GM18858 (cell line): ENCODE measurements around the gene THAP4.
A peak's percentile ranks its signal among the peaks of the same experiment; 100 is the strongest.

Source experiments
- ATAC-seq: cut with Tn5 transposase; IDR thresholded peaks from one replicate; pipeline ENCODE4 v1.9.1; 2021; ENCODE audit not compliant: unreplicated experiment

Gene THAP4

DNA sequence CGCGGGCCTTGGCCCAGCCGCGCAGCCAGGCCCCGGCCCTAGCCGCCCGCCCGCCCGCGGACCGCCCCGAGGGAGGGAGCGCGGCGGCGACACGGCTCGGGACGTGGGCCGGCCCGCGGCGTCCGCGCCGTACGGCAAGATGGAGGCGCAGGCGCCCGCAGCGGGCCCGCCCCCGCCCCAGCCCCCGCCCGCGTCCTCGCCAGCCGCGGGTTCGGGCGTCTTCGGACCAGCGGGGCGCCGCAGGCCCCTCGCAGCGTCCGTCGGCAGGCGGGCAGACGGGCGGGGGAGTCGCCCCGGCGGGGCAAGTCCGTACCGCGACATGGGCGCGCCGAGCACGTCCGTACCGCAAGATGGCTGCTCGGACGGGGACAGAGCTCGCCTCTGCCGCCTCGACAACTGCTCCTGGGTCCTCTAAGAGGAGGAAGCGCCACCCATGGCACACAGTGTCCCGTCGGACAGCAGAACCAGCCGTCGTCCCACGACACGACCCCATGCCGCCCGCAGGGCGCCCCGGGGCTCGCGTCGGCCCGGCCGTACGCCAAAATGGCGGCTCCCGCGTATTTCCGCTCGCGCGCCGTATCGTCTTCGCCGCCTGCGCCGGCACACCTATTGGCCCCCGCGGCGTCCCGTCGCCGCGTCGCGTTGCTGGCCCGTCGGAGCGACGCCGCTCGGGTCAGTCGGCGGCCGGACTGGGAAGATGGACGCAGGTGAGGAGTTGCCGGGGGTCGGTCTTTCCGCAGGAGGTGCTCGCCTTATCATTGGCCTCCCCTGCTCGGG is at the start of gene THAP4, which contains the start of gene ATG4B:
Gene THAP4 (minus strand): TSS at position 141 of the 777 bp plus-strand sequence. CDS start 141 bp downstream, outside the sequence.
Gene ATG4B (plus strand): TSS at position 676 of the 777 bp plus-strand sequence. CDS start 22 bp downstream, at position 698.
- peak; percentile 36 for ATAC-seq

DNA sequence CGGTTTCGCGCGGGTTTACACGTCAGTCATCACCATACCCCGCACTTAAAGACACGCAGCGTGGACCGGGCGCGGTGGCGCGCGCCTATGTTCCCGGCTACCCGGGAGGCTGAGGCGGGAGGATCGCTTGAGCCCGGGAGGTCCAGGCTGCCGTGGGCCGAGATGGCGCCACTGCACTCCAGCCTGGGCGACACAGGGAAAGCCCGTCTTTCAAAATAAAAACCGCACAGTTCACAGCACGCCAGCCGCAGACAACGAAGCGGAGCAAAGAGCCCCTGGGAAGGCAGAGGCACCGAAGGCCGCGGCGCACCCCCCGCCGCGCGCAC is 49.3 kb upstream of the THAP4 start:
- ATAC-seq, result peak; percentile 10

- ATAC-seq, result no peak
These were observed 44.1 kb upstream of the THAP4 start for GRCh38 chr2:241680827-241681599.

DNA sequence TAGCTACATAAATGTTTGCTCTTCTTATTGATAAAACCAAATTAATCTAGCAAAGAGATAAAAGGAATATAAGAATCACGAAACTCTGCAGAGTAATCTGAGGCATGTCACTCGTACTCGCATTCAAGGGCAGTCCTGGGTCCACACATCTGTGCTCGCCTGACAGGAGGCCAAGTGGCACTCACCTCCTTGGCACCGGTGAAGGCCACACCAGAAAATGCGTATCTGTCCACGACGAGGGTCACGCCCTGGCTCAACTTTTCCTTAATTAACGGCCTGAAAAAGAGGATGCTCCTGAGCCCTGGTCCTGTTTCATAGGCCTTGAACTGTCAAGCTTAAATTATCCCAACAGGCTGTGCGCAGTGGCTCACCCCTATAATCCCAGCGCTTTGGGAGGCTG is 43.1 kb upstream of the THAP4 start:
- ATAC-seq, result no peak

DNA sequence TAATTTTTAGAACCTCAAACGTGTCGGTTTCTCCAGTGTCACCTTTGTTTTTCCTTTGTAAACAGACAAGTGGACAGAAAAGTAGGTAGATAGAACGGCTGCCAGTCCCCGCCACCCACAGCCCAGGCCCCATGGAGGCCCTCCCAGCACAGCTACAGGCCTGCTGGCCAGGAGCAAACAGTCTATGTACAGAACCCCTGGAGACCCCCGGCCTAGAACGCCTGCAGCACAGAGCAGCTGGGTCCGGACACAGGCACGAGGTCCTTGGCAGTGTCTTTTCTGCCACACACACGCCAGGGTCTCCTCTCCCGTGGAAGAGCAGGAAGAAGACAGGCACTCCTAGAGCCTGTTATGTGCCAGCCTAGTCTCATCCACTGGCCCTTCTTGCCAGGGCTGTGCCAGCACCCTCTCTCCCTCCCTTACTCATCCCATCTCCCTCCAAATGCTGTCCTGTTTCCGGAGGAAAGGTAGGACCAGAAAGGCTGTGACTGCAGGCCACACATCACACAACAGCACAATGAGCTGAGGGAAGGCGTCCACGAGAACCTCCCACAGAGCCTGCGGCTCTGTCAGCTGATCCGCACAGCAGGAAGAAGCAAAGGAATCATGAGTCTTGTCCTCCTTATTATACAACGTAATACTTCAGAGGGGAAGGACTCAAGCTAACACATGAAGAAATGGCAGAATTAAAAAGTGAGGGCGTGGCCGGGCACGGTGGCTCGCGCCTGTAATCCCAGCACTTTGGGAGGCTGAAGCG is 42.0 kb upstream of the THAP4 start:
- no peak for ATAC-seq

GRCh38 chr2:241678307-241678706 is 41.3 kb upstream of the THAP4 start:
- ATAC-seq, result no peak

DNA sequence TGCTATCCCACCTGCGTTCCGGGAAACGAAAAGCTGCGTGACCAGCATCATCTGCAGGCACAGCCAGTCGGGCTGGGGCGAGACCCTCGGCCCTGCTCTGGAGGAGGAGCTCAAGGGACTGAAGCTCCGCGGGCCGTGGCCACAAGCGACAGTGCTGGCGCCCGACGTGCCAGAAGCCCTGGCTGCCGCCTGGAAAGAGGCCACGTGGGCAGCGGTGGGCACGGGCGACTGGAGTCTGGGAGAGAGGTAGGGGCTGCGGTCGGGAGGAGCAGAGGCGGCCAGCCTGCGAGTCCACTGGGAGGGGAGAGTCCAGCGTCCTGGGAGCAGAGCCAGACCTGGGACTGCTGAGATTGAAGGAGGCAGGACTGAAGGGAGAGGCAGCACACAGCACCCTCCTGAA is 40.4 kb upstream of the THAP4 start:
- no peak for ATAC-seq

DNA sequence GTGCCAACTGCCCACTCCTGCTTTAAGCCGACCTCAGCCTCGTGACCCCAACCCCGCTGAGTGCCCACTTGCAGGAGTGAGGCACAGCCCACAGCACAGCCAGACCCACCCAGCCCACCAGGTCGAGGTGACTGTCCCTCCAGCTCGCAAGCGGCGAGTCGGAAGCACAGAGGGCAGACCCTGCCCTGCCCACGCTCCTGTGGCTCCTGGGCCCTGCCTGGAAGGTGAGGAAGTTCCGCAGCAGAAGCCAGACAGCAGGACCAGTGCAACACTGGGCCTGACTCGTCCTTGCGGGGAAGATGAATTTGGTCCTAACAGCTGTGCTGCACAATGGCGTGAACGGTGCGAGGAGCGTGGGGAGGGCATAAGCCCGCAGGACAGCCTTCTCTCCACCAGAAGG is 39.7 kb upstream of the THAP4 start:
- ATAC-seq, result no peak

DNA sequence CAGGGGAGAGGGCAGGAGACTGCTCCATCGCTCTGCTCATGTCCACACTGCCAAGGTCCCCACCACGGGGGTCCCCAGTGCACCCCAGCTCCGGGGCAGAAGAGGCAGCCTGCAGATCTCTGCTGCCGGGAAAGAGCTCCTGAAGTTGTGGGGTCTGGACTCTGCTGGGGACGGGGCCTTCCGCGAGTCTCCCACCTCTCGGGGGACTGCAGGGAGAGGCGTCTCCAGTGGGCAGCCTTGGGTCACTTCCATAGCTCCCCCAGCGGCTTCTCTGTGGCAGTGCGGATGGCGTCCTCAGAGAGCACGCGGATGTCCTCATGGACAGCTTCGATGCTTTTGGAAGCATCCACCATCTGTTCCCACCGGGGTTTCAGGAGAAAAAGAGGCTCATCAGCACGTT is 38.9 kb upstream of the THAP4 start:
- ATAC-seq, result no peak

- no peak for ATAC-seq
These were observed 37.1 kb upstream of the THAP4 start for GRCh38 chr2:241673797-241674725.

DNA sequence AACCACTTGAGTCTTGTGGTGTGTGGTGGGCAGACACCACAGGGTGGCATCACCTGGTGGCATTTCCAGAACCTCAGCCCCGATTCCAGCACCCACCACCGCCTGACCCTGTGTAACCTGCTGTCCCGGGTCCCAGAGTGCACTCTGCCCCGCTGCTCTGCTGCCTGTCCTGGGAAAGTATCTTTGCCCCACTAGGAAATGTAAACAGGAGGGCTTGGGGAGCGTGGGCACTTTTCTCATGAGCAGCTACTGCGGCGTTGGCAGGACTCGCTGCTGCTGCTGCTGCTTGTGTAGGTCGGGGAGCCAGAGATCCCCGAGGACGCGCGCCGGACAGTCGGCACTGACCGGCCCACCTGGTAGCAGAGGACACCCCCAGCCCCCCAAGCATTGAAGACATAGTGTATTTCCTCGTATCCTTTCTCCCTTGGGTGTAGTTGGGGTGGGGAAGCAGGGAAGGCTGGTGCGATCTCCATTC is 36.3 kb upstream of the THAP4 start:
- no peak for ATAC-seq

DNA sequence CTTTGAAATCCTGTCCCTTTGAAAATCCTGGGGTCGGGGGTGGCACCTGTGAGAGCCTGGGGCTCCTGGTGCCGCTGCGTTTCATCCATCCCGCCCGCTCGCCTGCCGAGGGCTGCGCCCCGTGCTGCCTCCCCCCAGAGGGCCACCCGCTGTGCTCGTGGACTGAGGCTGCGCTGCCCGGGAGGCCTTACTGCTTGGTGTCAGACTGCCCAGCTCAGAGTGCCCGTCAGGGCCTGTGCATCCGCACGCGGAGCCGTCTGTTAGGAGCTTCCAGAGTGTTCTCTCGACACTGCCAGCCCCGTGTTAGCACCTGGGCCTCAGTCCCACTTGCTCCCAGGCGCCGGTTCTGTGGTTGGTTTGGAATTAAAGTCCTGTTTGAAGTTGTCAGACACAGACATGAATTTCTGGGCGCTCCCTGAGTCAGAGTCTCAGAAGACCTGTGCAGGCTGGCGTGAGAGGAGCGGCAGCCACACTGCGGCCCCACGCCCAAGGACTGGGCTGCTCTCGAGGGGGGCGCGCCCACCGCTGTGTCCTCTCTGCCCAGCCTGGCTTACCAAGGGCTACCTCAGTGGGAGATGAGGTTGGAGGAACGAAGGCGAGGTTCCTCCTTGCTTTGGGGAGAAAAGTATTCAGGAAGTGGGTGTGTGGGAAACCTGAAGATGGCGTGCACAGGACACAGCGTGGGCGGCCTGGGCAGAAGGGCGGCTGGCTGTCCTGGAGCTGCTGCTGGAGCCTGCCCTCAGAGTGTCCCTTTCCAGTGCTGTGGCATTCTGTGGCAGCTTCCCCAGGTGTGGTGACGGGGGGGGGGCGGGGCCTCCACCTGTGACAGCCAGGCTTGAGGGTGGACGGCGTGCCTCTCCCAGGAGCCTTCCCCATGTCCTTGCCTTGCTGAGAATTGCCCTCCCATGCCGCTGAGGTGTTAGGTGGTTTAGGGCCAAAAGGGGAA is 35.6 kb upstream of the THAP4 start:
- ATAC-seq, result no peak

DNA sequence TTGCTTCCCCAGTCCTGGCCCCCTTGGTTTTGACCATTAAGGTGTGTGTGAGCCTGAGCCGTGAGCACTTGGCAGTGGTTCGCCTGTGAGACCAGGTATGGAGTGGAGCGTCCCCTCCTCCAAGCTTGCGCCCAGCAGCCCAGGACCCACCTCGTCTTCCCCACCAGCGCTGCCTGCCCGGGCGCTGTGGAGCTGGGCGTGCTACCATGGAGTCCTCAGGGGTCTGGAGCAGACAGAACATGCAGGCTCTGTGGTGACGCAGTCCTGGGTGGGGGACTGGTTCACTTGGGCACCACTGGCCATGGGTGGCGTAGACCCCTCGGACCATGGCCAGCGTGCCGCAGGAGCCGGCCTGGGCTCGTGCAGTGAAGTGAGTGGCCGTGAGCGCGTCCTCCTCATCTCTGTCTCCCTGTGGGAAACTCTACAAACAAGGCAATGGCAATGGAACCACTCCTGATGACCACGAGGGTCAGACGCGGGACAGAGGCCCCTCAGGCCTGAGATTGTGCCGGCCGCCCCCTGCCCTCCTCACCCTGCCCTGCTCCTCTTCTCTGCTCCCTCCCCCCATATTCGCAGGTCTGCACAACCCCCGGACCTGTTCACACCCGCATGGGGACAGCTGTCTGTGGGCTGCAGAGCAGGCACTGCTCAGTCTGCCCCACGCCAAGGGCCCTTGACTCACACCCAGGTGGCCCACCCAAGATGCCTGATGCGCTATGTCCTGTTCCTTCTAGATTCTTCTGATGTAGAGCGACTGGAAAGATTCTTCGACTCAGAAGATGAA is 34.7 kb upstream of the THAP4 start:
- ATAC-seq, result no peak

DNA sequence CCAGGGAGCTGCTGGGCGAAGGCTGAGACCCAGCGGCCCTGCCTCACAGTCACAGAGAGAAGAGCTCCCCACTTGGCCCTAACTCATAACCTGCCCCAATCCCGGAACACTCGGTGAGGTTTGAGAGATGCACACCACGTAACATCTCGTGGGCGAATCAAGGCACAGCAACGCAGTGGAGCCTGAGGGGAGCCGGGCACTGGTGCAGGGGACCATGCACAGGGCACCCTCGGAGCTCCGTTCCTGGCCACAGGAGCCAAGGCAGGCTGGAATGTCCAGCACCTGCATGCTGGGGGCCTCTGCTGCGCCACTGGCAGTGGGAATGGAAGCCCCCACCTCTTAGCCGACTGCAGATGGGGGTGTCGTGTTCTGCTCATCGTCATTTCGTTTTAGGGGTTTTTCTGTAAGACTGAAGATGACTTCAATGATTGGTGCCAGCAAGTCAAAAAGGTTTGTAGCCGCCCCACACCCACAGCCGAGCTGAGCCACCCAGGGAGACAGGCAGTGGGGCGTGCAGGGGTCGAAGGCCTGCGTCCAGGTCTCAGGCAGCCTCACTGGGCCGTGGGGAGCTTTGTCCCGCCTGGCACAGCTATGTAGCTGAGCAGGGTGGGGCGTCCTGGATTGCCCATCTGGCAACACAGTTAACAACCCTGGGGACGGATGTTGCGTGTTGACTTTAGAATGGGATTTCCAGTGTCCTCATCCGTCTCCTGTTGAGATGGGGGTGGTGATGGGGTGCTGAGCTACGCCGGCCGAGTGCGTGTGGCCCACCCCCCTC is 33.6 kb upstream of the THAP4 start:
- ATAC-seq, result no peak

- no peak for ATAC-seq
These were observed 31.9 kb upstream of the THAP4 start for GRCh38 chr2:241668839-241669238.

DNA sequence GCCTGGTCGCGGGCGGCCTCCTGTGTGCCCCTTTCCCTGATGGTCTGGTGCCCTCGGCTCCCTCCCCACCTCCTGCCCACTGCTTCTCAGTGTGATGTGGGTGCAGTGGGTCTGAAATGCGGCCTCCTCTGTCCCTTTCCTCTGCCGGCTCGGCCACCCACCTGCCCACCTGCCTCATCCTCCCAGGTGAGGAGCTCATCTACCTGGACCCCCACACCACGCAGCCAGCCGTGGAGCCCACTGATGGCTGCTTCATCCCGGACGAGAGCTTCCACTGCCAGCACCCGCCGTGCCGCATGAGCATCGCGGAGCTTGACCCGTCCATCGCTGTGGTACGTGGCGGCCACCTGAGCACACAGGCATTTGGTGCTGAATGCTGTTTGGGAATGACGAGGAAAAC is 31.4 kb upstream of the THAP4 start:
- ATAC-seq, result no peak

DNA sequence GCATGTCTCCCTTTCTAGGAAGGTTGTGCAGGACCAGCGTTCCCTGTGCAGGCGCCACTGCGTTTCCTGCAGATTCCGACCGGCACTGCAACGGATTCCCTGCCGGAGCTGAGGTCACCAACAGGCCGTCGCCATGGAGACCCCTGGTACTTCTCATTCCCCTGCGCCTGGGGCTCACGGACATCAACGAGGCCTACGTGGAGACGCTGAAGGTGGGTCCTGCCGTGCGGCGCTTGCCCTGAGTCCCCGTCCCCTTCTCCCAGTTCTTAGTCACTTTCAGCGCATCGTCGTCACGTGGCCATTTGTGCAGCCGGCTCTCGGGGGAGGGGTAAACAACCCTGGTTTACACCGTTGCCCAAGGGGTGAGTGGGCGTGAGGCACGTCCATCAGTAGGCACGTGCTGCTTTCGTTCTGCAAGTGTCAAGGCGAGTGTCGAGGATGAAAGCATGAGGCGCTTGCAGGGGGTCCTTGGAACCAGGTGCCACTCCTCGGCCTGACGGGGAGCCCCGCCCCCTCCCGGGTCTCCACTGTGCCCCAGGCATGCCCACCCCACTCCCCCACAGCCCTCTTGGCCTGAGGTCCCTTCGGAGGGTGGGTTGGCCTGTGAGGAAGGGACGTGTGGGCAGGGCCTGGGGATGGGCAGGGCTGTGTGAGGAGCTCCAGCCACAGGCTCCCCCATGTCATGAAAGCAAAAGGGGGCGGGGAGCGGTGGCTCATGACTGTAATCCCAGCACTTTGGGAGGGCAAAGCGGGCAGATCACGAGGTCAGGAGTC is 29.9 kb upstream of the THAP4 start:
- ATAC-seq, result no peak
